ENCODE measurements around the gene MACROH2A1.

DNA sequence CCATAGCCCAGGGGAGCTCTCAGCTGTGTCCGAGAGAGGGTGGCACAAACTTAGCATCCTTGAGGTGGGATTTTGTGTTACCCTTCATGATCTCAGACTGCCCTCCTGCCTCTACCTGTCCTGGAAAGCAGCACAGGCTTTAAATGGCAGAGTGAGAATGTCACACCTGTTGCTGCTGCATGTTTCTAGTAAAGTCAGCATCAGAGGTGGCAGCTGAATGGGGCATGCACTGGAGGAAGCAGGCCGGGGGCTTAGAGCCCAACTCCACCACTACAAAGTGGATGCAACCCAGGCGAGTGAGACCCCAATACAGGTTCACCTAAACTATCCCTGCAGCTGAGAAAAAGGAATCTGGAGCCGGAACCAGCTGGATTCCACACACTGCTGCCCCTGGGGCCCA is 51.6 kb downstream of the MACROH2A1 start:
- TF ChIP-seq POLR2AphosphoS5 (IDR thresholded peaks at IDR 0.05; ENCODE audit: low read depth) (no peak), GABPA (IDR thresholded peaks at IDR 0.05; ENCODE audit: low read depth) (no peak)
- TF ChIP-seq, protein P1, sequence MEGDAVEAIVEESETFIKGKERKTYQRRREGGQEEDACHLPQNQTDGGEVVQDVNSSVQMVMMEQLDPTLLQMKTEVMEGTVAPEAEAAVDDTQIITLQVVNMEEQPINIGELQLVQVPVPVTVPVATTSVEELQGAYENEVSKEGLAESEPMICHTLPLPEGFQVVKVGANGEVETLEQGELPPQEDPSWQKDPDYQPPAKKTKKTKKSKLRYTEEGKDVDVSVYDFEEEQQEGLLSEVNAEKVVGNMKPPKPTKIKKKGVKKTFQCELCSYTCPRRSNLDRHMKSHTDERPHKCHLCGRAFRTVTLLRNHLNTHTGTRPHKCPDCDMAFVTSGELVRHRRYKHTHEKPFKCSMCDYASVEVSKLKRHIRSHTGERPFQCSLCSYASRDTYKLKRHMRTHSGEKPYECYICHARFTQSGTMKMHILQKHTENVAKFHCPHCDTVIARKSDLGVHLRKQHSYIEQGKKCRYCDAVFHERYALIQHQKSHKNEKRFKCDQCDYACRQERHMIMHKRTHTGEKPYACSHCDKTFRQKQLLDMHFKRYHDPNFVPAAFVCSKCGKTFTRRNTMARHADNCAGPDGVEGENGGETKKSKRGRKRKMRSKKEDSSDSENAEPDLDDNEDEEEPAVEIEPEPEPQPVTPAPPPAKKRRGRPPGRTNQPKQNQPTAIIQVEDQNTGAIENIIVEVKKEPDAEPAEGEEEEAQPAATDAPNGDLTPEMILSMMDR (IDR thresholded peaks at IDR 0.05; ENCODE audit: insufficient read depth, low read length) = no peak
